Activated CD4-positive, alpha-beta T cell treated with anti-CD3 and anti-CD28 coated beads for 4 hours (primary cell): ENCODE data around the gene ILK.

Experiments used
- DNase-seq, 2 donors: peaks; one replicate each; pipeline ENCODE4 v3.0.0-alpha.2; 2020

ILK gene

DNA sequence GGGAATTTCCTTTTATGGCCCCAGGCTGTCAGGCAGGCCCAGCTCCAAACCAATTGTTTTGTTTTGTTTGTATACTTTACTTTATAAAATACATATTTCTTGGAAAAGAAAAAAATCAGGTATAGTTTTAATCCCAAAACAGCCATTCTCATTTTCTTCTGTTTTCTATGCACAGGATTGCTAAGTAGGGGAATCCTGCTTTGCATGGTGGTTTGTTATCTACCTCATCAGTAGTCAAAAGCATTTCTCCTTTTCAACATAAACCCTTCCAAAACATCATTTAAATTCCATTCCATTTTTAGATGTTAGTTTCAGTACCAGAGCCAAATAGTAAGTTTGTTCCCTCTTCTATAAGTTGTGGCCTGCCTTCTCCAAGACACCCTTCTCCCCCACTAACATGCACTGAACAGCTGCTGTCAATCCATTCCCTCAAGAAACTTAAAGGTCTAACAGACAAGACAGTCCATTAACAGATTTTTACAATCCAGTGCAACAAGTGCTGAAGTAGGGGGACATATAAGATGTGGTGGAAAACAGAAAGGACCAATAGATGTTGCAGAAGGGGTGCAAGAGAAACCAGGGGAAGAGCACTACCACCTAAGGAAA is 3.7 kb downstream of the ILK start:
- no peak for DNase-seq

DNA sequence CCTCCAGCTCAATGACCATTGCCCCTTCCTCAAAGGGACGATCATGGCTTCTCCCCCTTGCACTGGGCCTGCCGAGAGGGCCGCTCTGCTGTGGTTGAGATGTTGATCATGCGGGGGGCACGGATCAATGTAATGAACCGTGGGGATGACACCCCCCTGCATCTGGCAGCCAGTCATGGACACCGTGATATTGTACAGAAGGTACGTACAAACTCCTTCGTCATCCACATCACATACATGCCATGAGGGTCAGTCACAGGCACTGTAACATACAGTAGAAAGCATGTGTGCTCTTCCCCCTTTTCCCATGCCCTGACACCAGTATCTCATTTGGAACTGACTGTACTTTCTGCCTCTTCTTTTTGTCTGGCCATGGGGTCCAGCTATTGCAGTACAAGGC is 4.4 kb downstream of the ILK start:
- DNase-seq = no peak

- no peak for DNase-seq
Measured at GRCh38 chr11:6608726-6609501, 5.3 kb downstream of the ILK start.

- DNase-seq = no peak
Measured at GRCh38 chr11:6609502-6610015, 6.0 kb downstream of the ILK start.

DNA sequence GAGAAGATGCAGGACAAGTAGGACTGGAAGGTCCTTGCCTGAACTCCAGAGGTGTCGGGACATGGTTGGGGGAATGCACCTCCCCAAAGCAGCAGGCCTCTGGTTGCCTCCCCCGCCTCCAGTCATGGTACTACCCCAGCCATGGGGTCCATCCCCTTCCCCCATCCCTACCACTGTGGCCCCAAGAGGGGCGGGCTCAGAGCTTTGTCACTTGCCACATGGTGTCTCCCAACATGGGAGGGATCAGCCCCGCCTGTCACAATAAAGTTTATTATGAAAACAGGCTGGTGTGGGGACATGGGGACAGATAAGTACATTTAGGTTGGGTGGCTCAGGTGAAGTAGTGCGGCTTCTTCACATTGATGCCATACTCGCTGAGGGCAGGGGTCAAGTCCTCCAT is 7.0 kb downstream of the ILK start:
- DNase-seq = no peak

- DNase-seq = peak; percentile 24 to 43
Measured at GRCh38 chr11:6611092-6611962, 7.8 kb downstream of the ILK start.

- no peak for DNase-seq
Measured at GRCh38 chr11:6611963-6612212, 8.3 kb downstream of the ILK start.

DNA sequence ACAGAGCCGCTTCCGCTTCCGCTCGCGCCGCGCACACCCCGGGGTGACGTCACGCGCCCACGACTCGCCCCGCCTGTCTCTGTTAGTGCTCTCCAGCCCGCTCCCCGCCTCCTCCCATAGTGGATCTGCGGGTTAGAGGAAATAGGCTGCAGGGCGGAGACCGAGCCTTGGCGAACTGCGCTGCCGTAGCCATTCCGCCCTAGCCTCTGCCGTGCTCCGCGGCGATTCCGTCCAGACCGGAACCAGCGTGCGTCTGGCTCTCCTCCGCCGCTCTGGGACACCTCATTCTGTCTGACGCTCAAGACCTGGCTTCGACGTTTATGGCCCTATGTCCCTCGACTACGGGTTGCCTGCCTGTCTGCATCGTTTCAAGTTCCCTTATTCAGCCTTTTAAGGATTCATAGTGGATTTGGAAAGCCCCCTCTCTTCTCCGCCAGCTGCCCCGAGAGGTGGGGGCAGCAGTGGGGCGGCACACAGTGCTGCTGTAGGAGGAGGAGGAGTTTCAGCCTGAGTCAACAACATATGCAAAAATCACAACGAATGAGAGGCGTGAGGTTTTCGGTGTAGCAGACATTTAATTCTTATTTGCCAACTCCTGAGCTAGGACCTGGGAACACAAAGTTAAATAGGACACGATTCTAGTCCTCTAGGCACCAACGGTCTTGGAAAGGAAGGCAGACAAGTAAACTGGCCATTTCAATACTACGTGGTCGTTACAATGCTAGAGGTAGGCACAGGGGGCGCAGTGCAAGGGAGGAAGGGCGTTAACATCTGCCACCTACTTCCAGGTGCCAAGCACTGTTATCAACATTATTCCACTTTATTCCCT is 8.9 kb downstream of the ILK start, which contains the start of gene TAF10:
TAF10 (minus strand) TSS at position 4 of the 829 bp plus-strand sequence. CDS start 27 bp downstream, outside the sequence.
- DNase-seq = peak; percentile 94 to 95

GRCh38 chr11:6613496-6613895 is 9.9 kb downstream of the ILK start:
- DNase-seq = no peak

DNA sequence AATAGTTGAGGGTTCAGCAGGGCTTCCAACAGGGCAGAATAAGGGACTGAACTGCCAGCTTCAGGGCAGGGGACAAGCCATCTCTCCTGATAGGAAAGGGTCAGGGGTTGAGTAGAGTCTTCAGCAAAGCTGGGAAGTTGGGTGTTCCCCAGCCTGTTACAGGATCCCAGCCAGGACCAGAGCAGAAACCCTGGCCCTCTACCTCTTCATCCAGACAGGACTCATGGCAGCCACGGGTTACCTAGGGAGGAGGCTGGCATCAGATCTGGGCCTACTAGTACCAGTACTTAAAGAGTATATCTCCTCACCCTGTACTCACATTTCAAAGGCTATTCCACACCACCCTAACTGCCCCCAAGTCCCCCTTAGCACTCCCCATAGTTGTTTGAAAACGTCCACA is 10.9 kb downstream of the ILK start:
- no peak for DNase-seq

DNA sequence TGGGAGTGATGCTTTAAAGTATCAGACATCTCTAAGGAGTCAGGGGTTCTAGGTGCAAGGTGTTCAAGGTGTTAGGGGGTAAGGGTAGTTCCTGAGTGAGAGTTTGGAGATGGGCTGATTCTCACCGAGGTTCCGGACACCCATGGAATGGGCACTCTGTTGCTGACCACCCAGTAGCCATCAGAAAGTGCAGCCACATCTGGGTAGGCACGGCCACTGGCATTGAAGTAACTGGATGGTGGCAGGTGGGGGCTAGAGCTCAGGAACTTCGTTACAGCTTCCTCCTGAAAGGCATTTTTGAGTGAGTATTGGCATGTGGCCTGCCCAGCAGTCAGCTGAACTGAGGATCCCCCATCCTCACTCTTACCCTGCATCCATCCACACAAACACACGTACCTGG is 11.5 kb downstream of the ILK start:
- no peak for DNase-seq

GRCh38 chr11:6615882-6616585 is 12.5 kb downstream of the ILK start:
- no peak for DNase-seq

DNA sequence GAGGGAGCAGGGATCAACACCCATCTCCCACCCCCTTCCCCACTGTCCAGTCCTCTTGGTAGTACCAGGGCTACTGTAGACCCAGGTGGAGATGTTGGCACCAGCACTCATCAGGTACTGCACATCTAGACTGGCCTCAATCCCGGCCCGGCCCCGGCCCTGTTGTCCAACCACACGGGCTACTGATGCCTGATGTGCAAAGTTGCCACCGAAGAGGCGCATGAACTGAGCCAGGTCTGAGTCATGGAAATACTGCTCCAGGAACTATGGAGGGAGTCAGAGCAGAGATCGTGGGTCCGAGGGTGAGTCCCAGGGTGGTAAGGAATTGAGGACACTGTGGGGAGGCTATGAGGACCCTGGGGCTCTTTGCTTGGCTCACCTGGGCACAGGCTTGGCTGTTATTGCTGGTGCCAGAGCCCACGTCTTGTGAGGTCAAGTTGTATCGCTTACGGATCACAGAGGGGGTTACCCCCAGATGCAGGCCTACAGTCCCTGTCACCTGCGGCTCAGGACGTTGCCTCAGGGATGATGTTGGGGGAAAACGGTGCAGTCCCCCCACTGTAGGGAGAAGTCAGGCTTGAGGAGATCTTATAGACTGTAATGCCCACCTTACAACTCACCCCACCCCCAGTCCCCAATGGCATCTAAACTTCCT is 13.1 kb downstream of the ILK start:
- no peak for DNase-seq

- DNase-seq = no peak
Measured at GRCh38 chr11:6617315-6617781, 13.8 kb downstream of the ILK start.

- DNase-seq = peak; percentile 75 to 77
Measured at GRCh38 chr11:6618117-6619003, 14.8 kb downstream of the ILK start.

GRCh38 chr11:6619004-6619745 is 15.6 kb downstream of the ILK start, which contains the start of gene TPP1:
TPP1 (minus strand) TSS chr11:6619422; CDS start chr11:6619400, 22 bp downstream.
- peak; percentile 84 to 91 for DNase-seq

DNA sequence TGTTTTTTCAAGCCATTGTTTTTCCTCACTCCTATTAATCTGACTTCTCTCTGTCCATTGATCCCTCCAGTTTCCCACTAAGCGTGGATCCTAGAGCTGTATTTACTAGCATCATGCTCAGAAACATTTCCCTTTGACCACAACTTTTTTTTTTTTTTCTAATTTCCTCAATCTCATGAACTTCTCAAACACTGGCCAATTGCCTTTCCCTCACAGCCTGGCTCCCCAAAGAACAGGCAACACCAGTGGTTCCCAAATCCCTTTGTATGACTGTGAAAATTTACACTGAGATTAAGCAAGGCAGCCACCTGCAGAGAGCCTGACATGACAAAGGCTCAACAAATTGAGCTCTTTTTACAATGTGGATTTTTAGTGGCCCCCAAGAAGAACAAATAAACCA is 17.1 kb downstream of the ILK start:
- no peak for DNase-seq

GRCh38 chr11:6621711-6622211 is 18.2 kb downstream of the ILK start:
- no peak for DNase-seq
